Heart left ventricle (tissue), 13 donors: ENCODE data around the gene LCMT1.

ENCODE experiments used
- POLR2A ChIP-seq, 2 donors: fragments of 450-650 bp; IDR thresholded peaks; one replicate each; pipeline ENCODE4 v1.6.1; 2017; ENCODE audit warnings: antibody characterized with exemption in 2 of 2, mild to moderate bottlenecking in 2 of 2, moderate library complexity in 2 of 2
- TF ChIP-seq, protein P1 (sequence below), 12 donors: fragments of 200-600 bp; sonication (generic) in 4 of 12; IDR thresholded peaks; one replicate each; pipeline versions ENCODE4 v1.5.0 to v1.8.0; 2018 to 2022; ENCODE audit warnings: antibody characterized with exemption in 12 of 12, mild to moderate bottlenecking in 5 of 12
- donor health status: ischemic (EF 13 %, LVEDD 7.1; RV severe dilation, severe dysfunction).
- donor health status: DM: no; HTN: yes; CAD: no.
- donor health status: DM: no; HTN: no; CAD: no.
- donor health status: ischemic (EF 25% LVEDD 6.9; RV normal size, moderate dysfunction).
- donor health status: ischemic (EF 25% LVEDD 5.7; RV mildly dilated, moderate dysfunction).
- donor health status: ischemic (EF 35%, LVEDD 5.7; RV mildly dilated, moderate dysfunction).
- donor health status: nonischemic (EF 11% LVEDD 7.7; RV severe dilation, severe dysfunction).
- donor health status: DM: yes; HTN: yes; CAD: no.
- donor health status: PGD.
- donor health status: ischemic (EF 29% LVEDD 5.4; RV normal size, mild dysfunction).
- donor health status: nonischemic (EF 23%, LVEDD 6.1; RV moderate dilation, normal function).

DNA sequence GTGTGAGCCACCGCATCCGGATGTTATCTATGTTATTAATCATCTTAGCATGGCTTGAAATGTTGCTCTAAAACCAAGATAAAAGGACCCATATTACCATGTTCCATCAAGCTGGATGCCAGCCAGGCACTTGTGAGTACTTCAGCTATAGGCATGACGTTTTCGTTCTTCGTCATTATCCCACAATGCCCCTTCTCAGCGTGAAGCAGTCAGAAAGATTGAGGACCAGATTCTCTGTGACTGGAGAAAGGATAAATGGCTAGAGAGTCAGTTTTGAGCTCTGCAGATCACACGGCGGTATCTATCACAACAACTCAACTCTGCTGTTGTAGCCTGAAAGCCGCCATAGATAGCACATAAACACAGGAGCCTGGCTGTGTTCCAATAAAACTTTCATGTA, 29.8 kb upstream of the LCMT1 start:
- TF ChIP-seq, protein P1, sequence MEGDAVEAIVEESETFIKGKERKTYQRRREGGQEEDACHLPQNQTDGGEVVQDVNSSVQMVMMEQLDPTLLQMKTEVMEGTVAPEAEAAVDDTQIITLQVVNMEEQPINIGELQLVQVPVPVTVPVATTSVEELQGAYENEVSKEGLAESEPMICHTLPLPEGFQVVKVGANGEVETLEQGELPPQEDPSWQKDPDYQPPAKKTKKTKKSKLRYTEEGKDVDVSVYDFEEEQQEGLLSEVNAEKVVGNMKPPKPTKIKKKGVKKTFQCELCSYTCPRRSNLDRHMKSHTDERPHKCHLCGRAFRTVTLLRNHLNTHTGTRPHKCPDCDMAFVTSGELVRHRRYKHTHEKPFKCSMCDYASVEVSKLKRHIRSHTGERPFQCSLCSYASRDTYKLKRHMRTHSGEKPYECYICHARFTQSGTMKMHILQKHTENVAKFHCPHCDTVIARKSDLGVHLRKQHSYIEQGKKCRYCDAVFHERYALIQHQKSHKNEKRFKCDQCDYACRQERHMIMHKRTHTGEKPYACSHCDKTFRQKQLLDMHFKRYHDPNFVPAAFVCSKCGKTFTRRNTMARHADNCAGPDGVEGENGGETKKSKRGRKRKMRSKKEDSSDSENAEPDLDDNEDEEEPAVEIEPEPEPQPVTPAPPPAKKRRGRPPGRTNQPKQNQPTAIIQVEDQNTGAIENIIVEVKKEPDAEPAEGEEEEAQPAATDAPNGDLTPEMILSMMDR (IDR thresholded peaks at IDR 0.05) = no peak
- no peak for TF ChIP-seq POLR2A (IDR thresholded peaks at IDR 0.05)
